Activated T-helper 9 cell treated with anti-CD3 and anti-CD28 coated beads, Interleukin-2, amount 50 U/mL, for 16 hours (primary cell): ENCODE data around the gene XXYLT1.

Source experiments
- DNase-seq: peaks from one replicate; pipeline ENCODE4 v3.0.0-alpha.2; 2020; ENCODE audit warnings: low read depth

The XXYLT1 gene

DNA sequence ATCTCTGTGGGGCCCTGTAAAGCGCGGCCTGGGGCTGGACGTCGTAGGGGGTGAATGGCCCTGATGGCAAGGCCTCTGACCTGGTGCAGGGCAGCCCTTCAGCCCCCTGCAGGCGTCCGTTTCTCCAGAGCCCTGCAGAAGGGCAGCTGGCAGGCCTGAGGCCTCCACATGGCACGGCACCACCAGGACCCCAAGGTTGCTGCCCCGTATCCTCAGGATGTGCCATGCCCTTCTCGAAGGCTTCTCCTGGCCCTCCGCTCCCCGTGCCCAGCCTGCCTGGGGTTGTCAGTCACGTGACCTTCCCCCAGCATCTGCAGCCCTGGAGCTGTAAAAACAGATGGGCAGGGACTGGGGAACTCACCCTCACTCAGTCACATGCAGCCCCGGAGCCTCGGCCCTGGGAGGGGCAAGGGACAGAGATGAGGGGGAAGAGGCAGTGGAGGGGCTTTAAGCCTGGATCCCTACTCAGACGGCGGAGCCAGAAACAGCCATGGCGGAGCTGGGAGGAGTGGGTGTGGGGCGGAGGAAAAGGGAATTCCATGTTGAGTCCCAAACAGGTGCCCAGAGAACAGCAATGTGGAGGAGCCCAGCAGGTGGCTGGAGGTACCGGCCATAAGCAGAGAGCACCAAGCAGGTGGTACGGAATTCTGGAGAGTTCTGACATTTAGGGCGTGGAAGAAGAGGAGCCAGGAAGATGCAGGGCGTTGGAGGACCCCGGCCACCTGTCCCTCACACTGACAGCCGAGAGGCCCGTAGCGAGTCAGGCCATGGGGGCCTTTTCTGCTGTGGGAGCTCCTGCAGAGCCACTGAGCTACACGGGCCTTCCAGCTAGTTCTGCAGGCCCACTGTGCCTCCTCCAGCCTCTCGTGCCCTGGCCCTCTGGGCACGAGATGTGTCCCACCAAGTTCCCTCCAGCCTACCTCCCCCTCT lies 193.1 kb downstream of the XXYLT1 start:
- no peak for DNase-seq

DNA sequence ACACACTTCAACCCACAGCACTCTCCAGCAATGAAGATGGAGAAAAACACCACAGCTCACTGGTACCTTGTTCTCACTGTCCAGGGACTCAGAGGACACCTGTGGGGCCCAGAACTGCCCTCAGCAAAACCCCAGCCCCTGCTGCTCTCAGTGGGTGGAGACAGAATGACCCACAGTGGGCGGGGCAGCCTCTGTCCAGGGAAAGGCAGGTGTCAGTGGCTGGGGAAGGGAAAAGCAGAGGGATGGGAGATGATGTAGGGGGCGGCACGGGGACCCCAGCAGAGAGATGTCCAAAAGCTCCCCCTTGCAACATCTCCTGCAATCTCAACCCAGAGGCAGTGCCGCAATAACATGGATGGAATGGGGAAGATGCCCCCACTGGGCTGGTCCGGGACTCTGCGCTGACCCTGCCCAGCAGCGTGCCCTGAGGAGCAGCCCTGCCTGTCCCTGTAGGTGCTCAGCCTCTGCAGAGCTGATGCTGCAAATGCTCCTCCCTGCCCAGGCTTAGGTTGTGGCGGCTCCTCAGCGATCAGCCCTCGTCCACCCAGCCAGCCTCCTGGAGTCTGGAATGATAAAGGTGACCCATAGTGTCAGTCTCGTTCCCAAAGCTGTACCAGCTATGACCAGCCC lies 193.9 kb downstream of the XXYLT1 start:
- DNase-seq: no peak

DNA sequence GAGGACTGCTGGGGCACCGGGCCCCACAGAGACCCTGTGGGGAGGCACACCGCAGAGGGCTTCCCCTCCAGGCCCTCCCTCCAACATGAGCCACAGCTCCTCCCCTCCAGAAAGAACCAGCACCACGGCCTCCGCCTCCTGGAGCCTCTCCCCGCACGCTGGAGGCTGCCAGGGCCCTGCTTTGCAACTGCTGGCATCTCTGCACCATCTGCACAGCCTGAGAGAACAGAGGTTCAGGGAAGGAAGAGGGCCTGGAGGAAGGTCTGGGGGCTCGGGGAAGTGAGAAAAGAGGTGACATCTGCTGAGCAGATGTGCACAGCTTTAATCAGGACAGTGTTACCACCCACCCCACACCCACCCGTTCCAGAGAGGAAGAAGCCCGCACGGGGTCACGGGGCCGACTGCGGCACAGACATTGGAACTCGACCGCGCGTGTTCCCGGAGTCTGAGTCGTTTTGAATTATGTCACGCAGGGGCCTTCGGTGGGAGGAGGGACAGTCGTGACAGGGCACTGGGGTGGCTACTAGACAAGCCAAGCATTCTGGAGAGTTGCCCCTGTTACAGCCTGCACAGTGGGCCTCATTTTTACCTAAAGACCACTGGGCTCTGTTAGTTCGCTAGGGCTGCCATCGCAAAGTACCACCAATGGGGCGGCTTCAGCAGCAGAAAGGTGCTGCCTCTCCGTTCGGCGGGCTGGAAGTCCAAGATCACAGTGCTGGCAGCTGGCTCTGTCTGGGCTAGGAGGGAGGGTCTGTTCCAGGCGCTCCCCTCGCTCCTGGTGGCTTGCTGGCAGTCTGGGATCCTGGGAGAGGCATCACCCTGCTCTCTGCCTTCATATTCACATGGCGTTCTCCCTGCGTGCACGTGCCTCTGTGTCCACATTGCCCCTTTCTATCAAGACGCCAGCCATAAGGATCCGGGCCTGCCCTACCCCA lies 194.8 kb downstream of the XXYLT1 start:
- no peak for DNase-seq

DNA sequence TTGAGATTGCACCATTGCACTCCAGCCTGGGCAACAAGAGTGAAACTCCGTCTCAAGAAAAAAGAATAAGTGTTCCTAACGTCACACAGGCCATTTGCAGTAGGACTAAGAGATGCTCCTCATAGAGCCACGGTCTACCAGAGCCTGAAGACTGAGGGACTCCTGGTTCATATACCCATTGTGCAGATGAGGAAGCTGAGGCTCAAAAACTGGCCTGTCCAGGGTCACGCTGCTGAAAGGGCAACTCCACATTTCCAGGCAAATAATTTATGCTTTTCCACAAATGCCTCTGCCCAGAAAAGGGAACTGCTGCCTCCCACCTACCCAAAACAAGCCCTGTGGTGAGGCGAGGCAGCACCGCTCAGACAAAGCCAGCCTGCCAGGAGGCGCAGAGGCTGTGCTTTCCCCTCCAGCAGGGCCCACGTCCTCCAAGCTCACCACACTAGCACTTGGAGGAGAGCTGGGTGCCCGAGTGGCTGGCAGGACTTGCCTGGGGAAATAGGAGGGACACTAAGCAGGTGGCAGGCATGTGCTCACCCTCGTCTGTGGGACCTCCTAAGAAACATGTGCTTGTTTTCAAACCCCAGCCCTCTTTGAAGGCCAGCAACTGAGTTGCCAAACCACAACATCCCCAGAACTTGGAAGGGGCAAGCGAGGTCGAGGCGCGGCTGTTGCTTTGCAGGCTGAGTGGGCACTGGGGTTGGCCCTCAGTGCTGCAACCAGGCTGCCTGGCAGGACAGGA lies 195.6 kb downstream of the XXYLT1 start:
- DNase-seq: no peak

DNA sequence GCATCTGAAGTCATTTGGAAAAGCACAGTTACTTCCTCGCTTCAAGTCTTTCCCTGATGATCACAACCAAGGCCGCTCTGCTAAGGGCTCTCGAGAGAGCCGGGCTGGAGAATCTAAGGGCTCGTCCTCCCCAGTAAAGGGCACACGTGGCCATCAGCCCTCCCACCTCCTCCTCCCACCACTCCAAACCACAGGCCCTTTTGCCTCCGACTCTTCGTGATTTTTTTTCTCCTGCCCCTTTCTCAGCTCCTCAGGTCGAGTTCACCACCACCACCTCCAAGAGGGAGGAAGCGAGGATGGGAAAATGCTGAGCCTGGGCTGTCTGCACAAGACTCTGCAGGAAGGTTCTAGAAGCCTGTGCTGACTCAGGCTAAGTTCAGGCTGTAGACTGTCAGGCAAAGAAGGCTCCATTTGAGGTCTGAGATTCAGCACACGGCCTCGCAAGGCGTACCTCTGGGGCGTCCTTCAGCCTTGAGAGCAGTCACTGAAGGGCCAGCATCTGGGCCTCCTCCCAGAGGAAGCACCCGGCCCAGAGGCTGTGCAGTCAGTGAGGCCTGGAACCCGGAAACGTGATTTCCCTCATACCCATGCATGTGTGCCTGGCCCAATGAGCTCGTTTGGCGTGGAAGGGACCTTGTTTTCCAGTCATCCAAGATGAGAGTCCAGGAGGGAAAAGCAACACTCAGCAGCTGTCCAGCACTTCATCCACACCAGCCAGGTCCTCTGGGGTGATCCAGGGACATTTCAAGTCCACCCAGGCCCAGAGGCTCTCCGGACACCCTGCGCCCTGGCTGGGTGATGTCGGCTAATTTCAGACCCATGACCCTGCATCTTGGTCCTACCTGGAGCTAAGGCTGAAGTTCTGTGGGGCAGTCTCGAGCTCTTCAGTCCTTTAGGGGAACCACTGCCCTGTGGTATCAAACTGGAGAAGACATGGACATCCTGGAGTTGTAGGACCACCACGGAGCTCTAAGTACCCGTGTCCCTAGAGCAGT lies 196.8 kb downstream of the XXYLT1 start:
- DNase-seq: no peak

DNA sequence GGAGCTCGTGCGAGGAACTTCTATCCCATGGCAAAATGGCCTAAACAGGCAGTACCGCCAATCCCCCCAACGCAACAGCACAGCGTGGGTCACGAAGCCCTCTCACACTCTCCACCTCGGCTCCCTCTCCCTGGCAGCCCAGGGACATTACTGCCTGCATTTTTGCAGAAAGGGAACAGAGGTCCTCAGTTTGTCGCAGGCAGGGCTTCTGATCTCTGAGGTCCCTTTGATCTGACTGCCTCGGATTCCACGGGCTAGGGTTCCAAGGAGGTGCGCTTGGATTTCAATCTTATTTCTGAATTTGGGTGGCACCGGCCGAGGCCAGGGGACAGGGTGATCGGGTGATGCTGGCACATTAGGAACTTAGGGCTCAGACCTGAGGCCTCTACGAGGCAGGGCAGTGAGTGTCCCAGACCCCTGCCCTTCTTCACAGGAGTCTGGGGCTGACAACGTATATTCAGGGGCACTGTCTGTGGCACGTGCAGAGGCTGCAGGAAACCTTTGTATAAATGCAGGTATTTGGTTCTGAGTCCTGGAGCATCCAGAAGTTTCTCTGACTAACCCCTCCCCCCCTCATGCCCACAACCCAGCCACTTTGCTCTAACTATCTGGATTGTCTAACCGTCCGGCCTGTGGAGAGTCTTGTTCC lies 197.9 kb downstream of the XXYLT1 start:
- DNase-seq: no peak

DNA sequence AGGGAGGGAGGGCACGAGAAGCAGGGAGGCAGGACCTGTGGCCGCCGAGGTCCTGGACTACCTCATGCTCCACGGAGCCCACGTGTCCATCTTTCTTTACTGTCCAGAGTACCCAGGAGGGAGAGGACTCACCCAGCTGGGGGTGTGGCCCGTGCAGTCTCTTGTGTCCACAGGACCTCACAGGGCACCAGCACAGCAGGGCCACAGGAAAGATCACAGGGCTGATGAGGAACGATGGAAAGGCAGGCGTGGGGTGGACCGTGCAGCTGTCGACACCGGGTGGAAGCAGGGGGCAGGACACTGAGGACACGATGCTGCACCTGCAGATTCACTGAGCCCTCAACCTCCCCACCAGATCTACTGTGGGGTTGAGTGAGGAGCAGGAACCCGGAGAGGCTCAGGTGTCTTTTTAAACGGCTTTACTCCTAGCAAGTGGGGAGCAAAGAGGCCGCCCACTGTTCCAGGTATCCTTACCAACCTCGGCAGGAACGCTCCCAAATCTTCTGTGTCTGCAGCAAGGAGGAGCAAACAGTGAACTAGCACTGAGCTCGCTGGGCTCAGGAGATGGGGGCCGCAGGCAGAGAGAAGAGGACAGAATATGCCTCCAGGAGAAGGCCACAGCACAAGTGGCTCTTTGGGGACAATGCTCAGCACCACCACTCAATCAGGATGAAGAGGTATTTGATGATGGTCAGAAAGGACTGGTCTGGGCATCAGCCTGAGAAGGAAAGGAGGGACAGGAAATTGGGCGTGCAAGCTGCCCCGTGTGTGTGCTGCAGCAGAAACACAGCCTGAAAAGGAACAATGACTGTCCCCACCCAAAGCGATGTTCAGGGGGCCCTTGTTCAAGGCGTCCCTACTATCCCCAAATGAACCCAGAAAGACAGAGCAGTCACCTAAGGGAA lies 198.8 kb downstream of the XXYLT1 start:
- no peak for DNase-seq

DNA sequence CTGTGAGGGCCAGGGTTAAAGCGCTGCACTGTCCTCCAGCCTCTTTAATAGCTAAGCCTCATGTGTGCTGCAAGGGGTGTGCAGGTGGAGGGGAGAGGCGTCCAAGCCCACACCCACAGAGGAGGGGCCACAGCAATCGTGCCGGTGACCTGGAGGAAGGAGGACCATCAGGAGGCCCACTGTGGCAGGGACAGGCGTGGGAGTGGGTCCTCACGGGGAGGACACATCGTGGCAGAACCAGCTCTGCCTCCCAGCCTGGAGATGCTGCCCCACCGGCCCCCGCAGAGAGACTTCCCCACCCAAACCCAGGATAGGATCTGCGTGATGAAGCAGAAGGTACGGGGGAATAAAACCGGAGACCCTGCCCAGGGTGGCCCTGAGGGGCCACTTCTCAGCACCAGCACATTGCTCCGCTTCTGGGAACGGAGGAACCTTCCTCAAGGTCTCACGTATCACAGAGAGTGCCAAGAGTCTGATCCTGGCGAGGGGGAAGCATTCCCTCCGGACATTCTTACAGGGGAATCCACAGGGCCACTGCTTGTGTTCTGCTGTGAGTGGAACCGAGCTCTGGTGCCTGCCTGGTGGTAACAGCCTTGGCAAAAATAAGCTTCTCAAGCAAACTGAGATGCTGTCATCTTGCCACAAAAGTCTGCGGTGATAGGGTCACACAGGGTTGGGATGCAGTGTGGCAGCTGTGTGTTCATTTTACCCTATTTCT lies 199.8 kb downstream of the XXYLT1 start:
- no peak for DNase-seq

DNA sequence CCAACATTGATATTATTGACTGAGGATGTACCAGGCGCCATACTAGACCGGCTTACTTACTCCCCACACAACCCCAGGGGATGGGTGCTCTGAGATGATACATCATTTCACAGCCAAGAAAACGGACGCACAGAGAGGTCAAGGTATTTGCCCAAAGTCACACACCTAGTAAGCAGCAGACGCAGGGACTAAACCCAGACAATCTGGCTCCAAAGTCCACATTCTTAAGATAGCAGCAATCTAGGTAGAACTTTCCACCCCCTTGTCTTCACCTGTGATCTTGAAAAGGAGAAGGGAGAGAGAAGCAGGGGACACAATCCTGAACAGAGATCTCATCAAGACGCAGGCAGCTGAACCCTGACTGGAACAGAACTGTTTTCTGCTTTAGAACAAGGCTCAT lies 200.6 kb downstream of the XXYLT1 start:
- no peak for DNase-seq

DNA sequence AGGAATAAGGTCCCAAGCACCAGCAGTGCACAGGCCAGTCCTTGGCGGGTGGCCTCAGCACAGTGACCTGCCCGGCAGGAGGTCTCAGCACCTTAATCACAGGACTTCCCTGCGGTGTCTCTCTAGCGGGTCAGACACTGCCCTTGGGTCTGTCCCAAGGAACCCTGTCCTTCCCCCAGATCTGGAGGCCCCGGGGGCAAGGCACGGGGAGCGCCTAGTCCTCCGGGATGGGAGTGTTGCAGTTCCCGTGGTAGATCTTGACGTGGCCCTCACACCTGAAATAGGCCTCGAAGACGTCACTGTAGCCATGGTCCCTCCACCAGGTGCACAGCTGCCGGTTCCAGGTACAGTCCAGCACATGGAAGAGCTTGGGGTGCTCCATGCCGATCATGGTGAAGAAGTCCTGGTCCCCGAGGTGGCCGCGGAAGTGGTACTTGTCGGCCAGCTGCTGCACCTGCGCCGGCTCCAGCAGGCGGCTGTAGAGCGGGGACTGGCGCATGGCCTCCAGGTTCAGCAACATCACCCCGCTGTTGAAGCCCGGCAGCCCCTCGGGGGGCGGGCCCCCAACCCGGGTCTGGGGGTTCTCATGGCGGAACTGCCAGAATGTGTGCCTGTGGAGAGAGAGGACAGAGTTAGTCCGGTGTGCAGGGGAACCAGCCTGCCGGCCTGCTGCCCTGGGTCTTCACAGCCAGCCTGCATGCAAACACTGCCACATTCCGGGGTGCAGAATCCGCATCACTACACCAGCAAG lies 201.3 kb downstream of the XXYLT1 start:
- DNase-seq: no peak

DNA sequence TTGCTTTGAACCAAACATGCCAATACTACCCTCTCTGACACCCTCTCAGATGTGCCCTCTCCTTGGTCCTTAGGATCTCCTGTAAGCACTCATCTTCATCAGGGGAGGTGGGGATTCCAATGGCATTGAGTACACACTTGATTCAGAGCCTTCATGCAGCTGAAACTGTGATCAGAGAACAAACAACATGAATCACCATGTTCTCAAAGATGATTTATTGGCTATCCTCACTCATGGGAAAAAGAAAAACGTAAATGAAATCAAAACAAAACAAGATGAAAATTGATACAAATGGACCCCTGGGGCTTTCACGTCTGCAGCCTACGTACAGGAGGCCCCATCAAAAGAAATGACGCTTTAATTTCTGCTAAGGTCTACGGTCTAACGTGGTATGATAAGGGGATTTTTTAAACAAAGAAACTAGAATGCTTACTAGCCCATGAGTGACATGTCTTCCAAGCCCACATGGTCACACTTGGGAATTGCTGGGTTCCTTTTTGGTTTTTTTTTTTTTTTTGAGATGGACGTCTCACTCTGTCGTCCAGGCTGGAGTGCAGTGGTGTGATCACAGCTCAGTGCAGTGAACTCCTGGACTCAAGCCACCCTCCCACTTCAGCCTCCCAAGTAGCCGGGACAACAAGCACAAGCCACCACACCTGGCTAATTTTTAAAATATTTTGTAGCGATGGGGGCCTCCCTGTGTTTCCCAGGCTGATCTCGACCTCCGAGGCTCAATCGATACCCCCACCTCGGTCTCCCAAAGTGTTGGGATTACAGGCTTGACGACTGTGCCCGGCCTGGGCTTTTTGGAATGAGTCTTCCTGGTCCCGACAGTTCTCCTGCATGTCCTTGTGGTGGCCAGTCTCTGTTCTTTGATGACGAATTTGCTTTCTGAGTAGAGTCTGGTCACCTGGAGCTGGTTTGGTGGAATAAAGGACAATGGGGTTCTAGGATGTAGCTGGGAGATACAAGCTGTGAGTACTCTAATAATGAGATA lies 202.6 kb downstream of the XXYLT1 start:
- no peak for DNase-seq

DNA sequence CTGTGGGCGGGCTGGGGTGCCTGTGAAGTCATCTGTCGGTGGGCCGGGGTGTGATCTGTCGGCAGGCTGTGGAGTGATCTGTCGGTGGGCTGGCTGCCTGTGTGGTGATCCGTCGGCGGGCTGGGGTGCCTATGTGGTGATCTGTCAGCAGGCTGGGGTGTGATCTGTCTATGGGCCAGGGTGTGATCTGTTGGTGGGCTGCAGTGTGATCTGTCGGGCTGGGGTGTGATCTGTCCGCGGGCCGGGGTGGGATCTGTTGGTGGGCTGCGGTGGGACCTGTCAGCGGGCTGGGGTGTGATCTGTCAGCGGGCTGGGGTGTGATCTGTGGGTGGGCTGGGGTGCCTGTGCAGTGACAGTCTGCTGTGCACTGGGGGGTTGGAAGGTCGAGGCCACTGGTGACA lies 204.5 kb downstream of the XXYLT1 start:
- no peak for DNase-seq

DNA sequence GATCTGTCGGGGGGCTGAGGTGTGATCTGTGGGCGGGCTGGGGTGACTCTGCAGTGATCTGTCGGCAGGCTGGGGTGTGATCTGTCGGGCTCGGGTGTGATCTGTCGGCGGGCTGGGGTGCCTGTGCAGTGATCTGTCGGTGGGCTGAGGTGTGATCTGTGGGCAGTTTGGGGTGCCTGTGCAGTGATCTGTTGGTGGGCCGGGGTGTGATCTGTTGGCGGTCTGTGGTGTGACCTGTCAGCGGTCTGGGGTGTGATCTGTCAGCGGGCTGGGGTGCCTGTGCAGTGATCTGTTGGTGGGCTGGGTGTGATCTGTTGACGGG lies 205.1 kb downstream of the XXYLT1 start:
- no peak for DNase-seq

DNA sequence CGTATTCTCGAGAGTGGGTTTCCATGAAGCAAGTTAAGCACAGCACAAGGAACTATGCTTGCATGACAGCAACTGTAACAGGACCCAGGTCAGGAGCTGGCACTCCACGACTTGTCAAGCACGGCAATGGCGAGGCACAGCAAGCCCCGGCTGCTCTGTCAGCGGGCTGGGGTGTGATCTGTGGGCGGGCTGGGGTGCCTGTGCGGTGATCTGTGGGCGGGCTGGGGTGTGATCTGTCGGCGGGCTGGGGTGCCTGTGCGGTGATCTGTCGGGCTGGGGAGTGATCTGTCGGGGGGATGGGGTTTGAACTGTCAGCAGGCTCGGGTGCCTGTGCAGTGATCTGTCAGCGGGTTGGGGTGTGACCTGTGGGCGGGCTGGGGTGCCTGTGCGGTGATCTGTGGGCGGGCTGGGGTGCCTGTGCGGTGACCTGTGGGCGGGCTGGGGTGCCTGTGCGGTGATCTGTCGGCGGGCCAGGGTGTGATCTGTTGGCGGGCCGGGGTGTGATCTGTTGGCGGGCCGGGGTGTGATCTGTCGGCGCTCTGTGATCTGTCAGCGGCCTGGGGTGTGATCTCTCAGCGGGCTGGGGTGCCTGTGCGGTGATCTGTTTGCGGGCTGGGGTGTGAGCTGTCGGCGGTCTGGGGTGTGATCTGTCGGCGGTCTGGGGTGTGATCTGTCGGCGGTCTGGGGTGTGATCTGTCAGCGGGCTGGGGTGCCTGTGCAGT lies 205.7 kb downstream of the XXYLT1 start:
- DNase-seq: no peak

DNA sequence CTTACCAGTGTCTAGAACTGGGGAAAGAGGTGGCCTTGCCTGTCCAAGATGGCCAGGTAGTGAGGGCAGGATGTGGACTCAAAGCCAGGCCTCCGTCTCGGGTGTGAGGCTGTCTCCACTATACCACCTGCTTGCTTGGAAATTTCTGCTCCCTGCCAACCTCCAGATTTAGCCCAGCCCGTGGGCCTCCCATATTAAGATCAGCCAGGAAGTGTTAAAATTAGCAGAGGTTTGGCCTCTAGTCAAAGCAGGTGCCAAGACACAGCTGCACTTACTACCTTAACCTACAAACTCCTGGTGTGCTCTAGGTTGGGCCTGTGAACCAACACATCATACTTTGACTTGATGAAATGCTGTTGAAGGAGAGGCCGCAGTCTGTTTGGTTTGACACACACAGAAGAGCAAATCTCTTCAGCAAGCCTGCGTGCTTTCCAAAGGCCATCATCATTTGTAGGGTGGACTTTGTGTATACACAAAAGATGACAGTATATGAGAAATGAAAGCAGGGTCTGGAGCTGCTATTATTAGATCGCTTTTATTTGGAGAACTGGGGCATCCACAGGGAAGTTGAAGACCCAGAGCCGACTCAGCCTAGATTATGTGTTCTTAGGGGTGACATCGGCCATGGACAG lies 206.5 kb downstream of the XXYLT1 start:
- no peak for DNase-seq
